ENCODE data around the gene RHBDF2. TPM values are rescaled to one million over a fixed set of nuclear protein-coding genes. Genes with fewer than 3 reads are reported as not detected.
"Not testable (repeated sequence)": the region's sequence is repeated elsewhere in the genome, so short reads cannot be mapped to it uniquely, and the experiment has no call there.

Gene RHBDF2
- total RNA-seq, 1 donor from 2014 or later = 12.3 TPM

DNA sequence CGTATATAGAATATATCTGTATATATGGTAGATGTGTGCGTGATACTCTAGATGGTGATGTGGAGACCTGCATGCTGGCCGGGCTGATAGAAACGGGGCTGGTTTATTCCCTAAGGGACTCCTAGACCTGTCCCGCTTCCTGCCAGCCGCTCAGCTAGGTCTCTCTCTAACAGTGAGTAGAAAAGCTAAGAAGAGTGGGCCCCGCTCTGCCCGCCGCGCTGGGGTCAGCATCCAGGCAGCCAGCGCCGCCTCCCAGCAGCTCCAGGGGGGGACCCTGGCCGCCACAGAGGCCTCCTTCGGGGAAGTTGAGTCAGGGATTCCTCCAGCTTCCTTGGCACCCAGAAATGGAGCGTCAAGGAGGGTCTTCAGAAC, 26.9 kb upstream of the RHBDF2 start:
- H3K4me3 Mint-ChIP-seq = peak overlapping the region; percentile 63
- no peaks in the 10 kb centered on the region for H3K36me3 Mint-ChIP-seq
- H3K9me3 Mint-ChIP-seq = no peaks in the 10 kb centered on the region
- peaks cover 17% of the 10 kb centered on the region for H3K27me3 Mint-ChIP-seq
- peaks cover 42% of the 10 kb centered on the region for H3K4me1 Mint-ChIP-seq (ENCODE audit: unreplicated experiment)
- H3K27ac Mint-ChIP-seq = no peak overlapping the region
- no peak for DNase-seq (ENCODE audit: extremely low spot score, unreplicated experiment)
- TF ChIP-seq, protein P1, sequence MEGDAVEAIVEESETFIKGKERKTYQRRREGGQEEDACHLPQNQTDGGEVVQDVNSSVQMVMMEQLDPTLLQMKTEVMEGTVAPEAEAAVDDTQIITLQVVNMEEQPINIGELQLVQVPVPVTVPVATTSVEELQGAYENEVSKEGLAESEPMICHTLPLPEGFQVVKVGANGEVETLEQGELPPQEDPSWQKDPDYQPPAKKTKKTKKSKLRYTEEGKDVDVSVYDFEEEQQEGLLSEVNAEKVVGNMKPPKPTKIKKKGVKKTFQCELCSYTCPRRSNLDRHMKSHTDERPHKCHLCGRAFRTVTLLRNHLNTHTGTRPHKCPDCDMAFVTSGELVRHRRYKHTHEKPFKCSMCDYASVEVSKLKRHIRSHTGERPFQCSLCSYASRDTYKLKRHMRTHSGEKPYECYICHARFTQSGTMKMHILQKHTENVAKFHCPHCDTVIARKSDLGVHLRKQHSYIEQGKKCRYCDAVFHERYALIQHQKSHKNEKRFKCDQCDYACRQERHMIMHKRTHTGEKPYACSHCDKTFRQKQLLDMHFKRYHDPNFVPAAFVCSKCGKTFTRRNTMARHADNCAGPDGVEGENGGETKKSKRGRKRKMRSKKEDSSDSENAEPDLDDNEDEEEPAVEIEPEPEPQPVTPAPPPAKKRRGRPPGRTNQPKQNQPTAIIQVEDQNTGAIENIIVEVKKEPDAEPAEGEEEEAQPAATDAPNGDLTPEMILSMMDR (conservative IDR thresholded peaks at IDR 0.05) = no peak

DNA sequence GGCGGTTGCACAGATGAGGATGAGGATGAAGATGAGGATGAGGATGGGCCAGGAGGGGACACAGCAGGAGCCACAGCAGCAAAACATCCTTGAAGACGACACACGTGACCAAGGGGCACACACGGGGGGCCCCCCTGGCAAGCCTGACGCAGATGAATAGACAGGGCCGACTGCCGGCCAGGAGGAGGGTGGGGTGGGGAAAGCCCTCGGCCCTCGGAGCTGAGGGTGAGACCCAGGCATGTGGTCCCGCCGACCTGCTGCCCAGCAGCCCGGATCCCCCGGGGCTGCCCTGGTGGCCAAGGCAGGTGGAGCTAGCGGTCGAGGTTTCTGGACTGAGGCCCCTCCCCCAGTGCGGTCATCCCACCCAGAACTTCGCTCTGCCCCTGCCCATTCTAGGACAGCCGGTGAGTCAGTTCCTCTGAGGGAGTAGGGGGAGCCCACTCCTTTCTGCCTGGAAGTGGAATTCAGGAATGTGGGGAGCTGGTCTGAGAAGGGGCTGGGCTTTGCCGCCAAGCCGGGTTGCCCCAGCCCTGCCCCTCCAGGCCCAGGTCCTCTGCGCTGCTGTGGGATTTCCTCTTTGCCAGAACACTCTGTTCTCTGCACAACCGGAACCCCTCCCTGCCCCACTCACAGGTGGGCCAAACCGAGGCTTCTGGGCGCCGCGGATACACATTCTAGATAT, 26.3 kb upstream of the RHBDF2 start:
- TF ChIP-seq, protein P1 (conservative IDR thresholded peaks at IDR 0.05) = peak; percentile 54
- Mint-ChIP-seq H3K36me3 (no peaks in the 10 kb centered on the region), H3K27ac (no peak overlapping the region), H3K4me1 (ENCODE audit: unreplicated experiment) (peaks cover 40% of the 10 kb centered on the region), H3K9me3 (no peaks in the 10 kb centered on the region), H3K27me3 (peaks cover 20% of the 10 kb centered on the region), H3K4me3 (peak overlapping the region; percentile 57)
- DNase-seq (ENCODE audit: extremely low spot score, unreplicated experiment) = no peak

DNA sequence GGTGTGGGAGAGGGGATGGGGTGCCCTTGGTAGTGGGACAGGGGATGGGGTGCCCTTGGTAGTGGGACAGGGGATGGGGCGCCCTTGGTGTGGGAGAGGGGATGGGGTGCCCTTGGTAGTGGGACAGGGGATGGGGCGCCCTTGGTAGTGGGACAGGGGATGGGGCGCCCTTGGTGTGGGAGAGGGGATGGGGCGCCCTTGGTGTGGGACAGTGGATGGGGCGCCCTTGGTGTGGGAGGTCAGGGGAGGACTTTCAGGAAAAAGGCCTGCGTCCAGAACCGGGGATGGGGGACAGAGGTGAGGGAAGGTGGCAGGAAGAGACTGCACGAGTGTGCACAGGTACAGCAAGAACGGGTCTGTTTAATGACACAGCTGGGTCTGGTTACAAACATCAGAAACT, 25.8 kb upstream of the RHBDF2 start:
- not testable (repeated sequence) for H3K36me3 Mint-ChIP-seq; DNase-seq (ENCODE audit: extremely low spot score, unreplicated experiment); H3K9me3 Mint-ChIP-seq; H3K27ac Mint-ChIP-seq
- peaks cover 19% of the 10 kb centered on the region for H3K27me3 Mint-ChIP-seq
- H3K4me1 Mint-ChIP-seq (ENCODE audit: unreplicated experiment) = peaks cover 37% of the 10 kb centered on the region
- H3K4me3 Mint-ChIP-seq = peak overlapping the region; percentile 57

DNA sequence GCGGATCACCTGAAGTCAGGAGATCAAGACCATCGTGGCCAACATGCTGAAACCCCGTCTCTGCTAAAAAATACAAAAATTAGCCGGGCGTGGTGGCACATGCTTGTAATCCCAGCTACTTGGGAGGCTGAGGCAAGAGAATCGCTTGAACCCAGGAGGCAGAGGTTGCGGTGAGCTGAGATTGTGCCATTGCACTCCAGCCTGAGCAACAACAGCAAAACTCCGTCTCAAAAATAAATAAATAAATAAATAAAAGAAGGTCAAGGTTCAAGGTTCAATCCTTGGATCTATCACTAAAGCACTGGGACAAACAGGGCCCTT, 24.2 kb upstream of the RHBDF2 start:
- not testable (repeated sequence) for DNase-seq (ENCODE audit: extremely low spot score, unreplicated experiment); H3K27ac Mint-ChIP-seq; H3K36me3 Mint-ChIP-seq; H3K9me3 Mint-ChIP-seq; H3K4me3 Mint-ChIP-seq
- Mint-ChIP-seq H3K27me3 (peaks cover 26% of the 10 kb centered on the region), H3K4me1 (ENCODE audit: unreplicated experiment) (peaks cover 33% of the 10 kb centered on the region)

DNA sequence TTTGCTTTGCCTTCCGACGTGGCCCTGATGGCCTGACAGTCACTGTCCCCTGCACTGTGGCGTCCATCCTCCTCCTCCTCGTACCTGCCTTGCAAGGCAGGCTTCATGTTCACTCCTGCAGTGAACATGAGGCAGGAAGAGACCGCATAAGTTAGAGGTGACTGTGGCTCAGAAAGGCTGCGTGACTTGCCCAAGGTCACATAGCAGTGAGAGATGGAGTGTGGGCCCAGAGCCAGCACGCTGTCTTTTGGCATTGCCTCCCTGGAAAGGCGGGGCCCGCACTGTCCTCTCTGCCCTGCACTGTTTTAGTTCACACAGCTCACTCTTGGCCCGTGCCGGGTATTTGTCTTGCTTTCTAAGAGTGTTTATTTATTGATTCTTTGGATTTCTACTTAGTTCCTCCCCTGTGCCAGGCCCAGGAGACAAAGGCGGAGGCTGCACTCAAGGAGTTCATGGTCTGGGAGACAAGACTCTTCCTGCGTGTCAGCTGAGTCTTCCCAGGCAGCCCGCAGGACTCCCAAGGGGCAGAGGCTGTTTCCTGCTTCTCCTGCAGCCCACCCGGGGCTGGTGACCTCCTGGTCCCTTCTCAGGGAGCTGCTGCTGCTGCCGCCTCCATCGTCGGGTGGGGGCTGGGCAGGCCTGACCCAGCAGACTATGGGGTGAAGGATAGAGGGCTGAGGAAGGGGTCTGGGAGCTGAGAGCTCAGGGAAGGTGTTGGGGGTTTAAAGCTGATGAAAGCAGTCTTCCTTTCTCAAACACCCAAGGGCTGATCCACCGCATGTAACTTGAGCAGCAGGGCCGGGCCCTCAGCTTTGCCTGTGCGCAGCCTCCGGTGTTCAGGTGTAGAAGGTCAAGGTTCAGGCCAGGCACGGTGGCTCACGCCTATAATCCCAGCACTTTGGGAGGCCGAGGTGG, 23.6 kb upstream of the RHBDF2 start:
- Mint-ChIP-seq H3K36me3 (no peaks in the 10 kb centered on the region), H3K9me3 (no peaks in the 10 kb centered on the region), H3K4me1 (ENCODE audit: unreplicated experiment) (peaks cover 28% of the 10 kb centered on the region), H3K4me3 (peak overlapping the region; percentile 14), H3K27ac (peak overlapping the region; percentile 75), H3K27me3 (peaks cover 32% of the 10 kb centered on the region)
- TF ChIP-seq, protein P1 (conservative IDR thresholded peaks at IDR 0.05) = no peak
- no peak for DNase-seq (ENCODE audit: extremely low spot score, unreplicated experiment)

DNA sequence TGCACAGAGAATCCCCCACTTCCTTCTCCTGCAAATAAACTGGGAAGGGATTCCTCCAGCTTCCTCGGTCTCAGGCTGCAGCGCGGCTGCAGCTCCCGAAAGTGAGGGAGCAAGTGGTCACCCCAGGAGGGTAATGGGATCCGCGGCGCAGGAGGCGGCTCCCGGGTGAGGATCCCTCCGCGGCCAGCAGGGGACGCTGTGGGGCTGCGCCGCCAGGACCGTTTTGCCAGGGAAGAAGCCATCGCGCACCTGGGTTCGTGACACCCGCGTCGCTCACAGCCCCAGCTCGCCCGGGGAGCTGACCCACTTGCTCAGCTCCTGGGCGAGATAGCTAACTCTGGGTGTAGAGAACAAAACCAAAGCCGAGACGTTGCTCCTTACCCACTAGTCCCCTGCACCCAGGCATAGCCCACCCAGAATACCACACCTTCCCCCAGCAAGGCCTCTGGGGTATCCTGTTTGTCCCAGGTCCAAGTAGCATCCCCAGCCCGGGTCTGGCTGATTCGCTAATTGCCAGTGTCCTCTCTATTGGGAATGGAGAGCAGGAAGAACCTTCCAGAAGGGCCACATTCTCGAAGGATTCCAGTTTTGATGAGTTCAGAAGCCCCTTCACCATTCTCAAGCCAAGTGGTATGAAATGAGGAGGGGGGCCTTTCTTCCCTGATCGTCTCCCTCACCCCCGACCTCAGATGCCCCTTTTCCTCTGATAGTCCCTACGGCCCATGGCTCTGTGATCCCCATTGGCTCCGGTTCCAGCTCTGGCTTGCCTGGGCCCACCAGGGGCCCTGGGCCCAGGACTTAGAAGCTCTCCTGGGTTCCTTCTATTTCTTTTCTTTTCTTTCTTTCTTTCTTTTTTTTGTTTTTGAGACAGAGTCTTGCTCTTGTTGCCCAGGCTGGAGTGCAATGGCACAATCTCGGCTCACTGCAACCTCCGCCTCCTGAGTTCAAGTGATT, 22.1 kb upstream of the RHBDF2 start:
- DNase-seq (ENCODE audit: extremely low spot score, unreplicated experiment) = peak; percentile 90
- H3K27ac Mint-ChIP-seq = no peak overlapping the region
- TF ChIP-seq, protein P1 (conservative IDR thresholded peaks at IDR 0.05) = peak; percentile 100

DNA sequence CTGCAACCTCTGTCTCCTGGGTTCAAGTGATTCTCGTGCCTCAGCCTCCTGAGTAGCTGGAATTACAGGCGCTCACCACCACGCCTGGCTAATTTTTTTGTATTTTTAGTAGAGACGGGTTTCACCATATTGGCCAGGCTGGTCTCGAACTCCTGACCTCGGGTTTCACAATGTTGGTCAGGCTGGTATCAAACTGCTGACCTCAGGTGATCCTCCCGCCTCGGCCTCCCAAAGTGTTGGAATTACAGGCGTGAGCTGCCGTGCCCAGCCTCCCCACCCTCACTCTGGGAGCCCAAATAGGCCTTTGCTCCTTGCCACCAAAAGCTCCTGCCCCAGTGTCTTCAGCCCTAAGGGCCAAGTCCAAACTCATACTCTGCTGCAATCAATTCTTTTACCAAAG, 20.5 kb upstream of the RHBDF2 start:
- Mint-ChIP-seq H3K4me1 (ENCODE audit: unreplicated experiment) (peaks cover 15% of the 10 kb centered on the region), H3K27me3 (peaks cover 33% of the 10 kb centered on the region)
- not testable (repeated sequence) for H3K4me3 Mint-ChIP-seq; H3K36me3 Mint-ChIP-seq; H3K9me3 Mint-ChIP-seq; DNase-seq (ENCODE audit: extremely low spot score, unreplicated experiment); H3K27ac Mint-ChIP-seq

More for the DNA sequence above, 22.1 kb upstream of the RHBDF2 start:
- Mint-ChIP-seq H3K4me1 (ENCODE audit: unreplicated experiment) (peaks cover 20% of the 10 kb centered on the region), H3K4me3 (peak overlapping the region; percentile 54), H3K27me3 (peaks cover 36% of the 10 kb centered on the region), H3K9me3 (no peaks in the 10 kb centered on the region), H3K36me3 (no peaks in the 10 kb centered on the region)

All from type B pancreatic cell (in vitro differentiated cells).